DOHH2 (cell line): Measurements from ENCODE around the gene PFKL.

Experiments
- CTCF ChIP-seq: fragments of 200-600 bp; sonication (generic); IDR thresholded peaks from one replicate; pipeline ENCODE4 v1.5.1; 2014; ENCODE audit warnings: antibody characterized with exemption, mild to moderate bottlenecking, low read depth, low read length; ENCODE audit not compliant: poor library complexity, severe bottlenecking
- EZH2phosphoT487 ChIP-seq: fragments of 200-600 bp; sonication (generic); IDR thresholded peaks from 2 replicates; pipeline ENCODE4 v1.6.1; 2017; ENCODE audit warnings: borderline replicate concordance, mild to moderate bottlenecking, antibody characterized with exemption, low read length, moderate library complexity, mixed read lengths

DNA sequence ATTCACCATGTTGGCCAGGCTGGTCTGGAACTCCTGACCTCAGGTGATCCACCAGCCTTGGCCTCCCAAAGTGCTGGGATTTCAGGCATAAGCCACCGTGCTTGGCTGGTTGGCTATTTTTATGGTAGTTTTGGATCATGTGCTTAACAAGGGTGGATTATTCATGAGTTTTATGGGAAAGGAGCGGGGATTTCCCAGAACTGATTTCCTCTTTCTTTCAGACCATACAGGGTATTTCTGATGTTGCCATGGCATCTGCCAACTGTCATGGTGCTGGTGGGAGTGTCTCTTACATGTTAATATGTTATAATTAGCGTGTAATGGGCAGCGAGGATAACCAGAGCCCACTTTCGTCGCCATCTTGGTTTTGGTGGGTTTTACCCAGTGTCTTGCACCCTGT lies 56.8 kb downstream of the PFKL start:
- no peak for TF ChIP-seq CTCF
- no peak for TF ChIP-seq EZH2phosphoT487
